Fibroblast of lung (primary cell): ENCODE measurements around the gene EDDM13.

ENCODE experiments used
- EZH2 ChIP-seq: IDR thresholded peaks from 2 replicates; pipeline ENCODE4 v1.5.1; 2012; ENCODE audit warnings: low read length, control low read depth, mild to moderate bottlenecking; ENCODE audit errors: missing control alignments
- TF ChIP-seq, protein P1 (sequence below), 2 donors: IDR thresholded peaks in 1 of 2; conservative IDR thresholded peaks in 1 of 2; 1 replicate in 1 of 2; 2 replicates in 1 of 2; pipeline ENCODE4 v1.5.1; 2011 to 2012; ENCODE audit warnings: low read length in 2 of 2, control low read depth in 1 of 2, inconsistent platforms in 1 of 2, low read depth in 1 of 2, mild to moderate bottlenecking in 1 of 2

DNA sequence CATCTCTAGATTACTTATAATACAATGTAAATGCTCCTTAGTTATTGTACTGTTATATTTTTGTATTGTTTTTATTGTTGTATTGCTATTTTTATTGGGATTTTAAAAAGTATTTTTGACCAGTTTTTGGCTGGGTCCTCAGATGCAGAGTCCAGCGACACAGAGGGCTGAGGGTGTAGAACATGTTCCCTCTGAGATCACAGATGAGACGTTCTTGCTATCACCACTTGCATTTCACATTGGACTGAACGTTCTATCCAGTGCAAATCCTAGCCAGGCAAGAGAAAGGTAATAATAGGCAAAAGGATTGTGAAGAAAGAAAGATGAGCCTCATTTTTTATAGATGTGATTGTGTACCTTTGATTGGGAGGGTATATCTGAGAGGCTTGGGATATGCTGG lies 27.1 kb downstream of the EDDM13 start:
- TF ChIP-seq, protein P1, sequence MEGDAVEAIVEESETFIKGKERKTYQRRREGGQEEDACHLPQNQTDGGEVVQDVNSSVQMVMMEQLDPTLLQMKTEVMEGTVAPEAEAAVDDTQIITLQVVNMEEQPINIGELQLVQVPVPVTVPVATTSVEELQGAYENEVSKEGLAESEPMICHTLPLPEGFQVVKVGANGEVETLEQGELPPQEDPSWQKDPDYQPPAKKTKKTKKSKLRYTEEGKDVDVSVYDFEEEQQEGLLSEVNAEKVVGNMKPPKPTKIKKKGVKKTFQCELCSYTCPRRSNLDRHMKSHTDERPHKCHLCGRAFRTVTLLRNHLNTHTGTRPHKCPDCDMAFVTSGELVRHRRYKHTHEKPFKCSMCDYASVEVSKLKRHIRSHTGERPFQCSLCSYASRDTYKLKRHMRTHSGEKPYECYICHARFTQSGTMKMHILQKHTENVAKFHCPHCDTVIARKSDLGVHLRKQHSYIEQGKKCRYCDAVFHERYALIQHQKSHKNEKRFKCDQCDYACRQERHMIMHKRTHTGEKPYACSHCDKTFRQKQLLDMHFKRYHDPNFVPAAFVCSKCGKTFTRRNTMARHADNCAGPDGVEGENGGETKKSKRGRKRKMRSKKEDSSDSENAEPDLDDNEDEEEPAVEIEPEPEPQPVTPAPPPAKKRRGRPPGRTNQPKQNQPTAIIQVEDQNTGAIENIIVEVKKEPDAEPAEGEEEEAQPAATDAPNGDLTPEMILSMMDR (conservative IDR thresholded peaks at IDR 0.05 in 1 of 2, IDR thresholded peaks at IDR 0.05 in 1 of 2; ENCODE audit: low read depth in 1 of 2, low read length in 2 of 2), result no peak
- TF ChIP-seq EZH2, result no peak
